ENCODE measurements around the gene ZNF516.
"Not testable (repeated sequence)": the region's sequence is repeated elsewhere in the genome, so short reads cannot be mapped to it uniquely, and the experiment has no call there.

ZNF516 gene

GRCh38 chr18:76475450-76476194, 19.4 kb downstream of the ZNF516 start:
- H3K27me3 ChIP-seq (ENCODE audit: control insufficient read depth in 1 of 2, insufficient read depth in 2 of 2, low read length in 2 of 2) = no peaks in the 10 kb centered on the region
- H3K27ac ChIP-seq (ENCODE audit: low read depth, low read length) = no peak overlapping the region
- no peaks in the 10 kb centered on the region for H3K9me3 ChIP-seq (ENCODE audit: low read length)
- H3K36me3 ChIP-seq (ENCODE audit: insufficient read depth, low read length) = peaks cover 5% of the 10 kb centered on the region
- peaks cover 32% of the 10 kb centered on the region for H3K4me1 ChIP-seq (ENCODE audit: insufficient read depth, low read length)
- peak overlapping the region; percentile 6 for H3K9ac ChIP-seq (ENCODE audit: low read length)
- H3K4me3 ChIP-seq (ENCODE audit: low read depth in 1 of 2, low read length in 2 of 2) = no peak overlapping the region

- Histone ChIP-seq H3K36me3 (ENCODE audit: insufficient read depth, low read length) (peaks cover 5% of the 10 kb centered on the region), H3K27ac (ENCODE audit: low read depth, low read length) (no peak overlapping the region), H3K9me3 (ENCODE audit: low read length) (no peaks in the 10 kb centered on the region), H3K9ac (ENCODE audit: low read length) (no peak overlapping the region), H3K4me1 (ENCODE audit: insufficient read depth, low read length) (peaks cover 32% of the 10 kb centered on the region), H3K4me3 (ENCODE audit: low read depth in 1 of 2, low read length in 2 of 2) (no peak overlapping the region), H3K27me3 (ENCODE audit: control insufficient read depth in 1 of 2, insufficient read depth in 2 of 2, low read length in 2 of 2) (no peaks in the 10 kb centered on the region)
Observed at GRCh38 chr18:76474824-76475223, 20.2 kb downstream of the ZNF516 start.

- not testable (repeated sequence) for H3K9me3 ChIP-seq (ENCODE audit: low read length); H3K27ac ChIP-seq (ENCODE audit: low read depth, low read length); H3K4me3 ChIP-seq (ENCODE audit: low read depth in 1 of 2, low read length in 2 of 2); H3K9ac ChIP-seq (ENCODE audit: low read length); H3K27me3 ChIP-seq (ENCODE audit: control insufficient read depth in 1 of 2, insufficient read depth in 2 of 2, low read length in 2 of 2); H3K36me3 ChIP-seq (ENCODE audit: insufficient read depth, low read length)
- H3K4me1 ChIP-seq (ENCODE audit: insufficient read depth, low read length) = peaks cover 32% of the 10 kb centered on the region
Observed at GRCh38 chr18:76473521-76473920, 21.5 kb downstream of the ZNF516 start.

GRCh38 chr18:76472829-76473228, 22.2 kb downstream of the ZNF516 start:
- Histone ChIP-seq H3K9me3 (ENCODE audit: low read length) (no peaks in the 10 kb centered on the region), H3K4me1 (ENCODE audit: insufficient read depth, low read length) (peaks cover 32% of the 10 kb centered on the region), H3K27ac (ENCODE audit: low read depth, low read length) (no peak overlapping the region)

GRCh38 chr18:76471593-76471992, 23.4 kb downstream of the ZNF516 start:
- H3K9ac ChIP-seq (ENCODE audit: low read length) = no peak overlapping the region
- H3K27me3 ChIP-seq (ENCODE audit: control insufficient read depth in 1 of 2, insufficient read depth in 2 of 2, low read length in 2 of 2) = no peaks in the 10 kb centered on the region
- no peak overlapping the region for H3K4me3 ChIP-seq (ENCODE audit: low read depth in 1 of 2, low read length in 2 of 2)
- H3K27ac ChIP-seq (ENCODE audit: low read depth, low read length) = no peak overlapping the region
- H3K9me3 ChIP-seq (ENCODE audit: low read length) = no peaks in the 10 kb centered on the region
- peaks cover 22% of the 10 kb centered on the region for H3K4me1 ChIP-seq (ENCODE audit: insufficient read depth, low read length)
- peaks cover 5% of the 10 kb centered on the region for H3K36me3 ChIP-seq (ENCODE audit: insufficient read depth, low read length)

More at GRCh38 chr18:76472829-76473228, 22.2 kb downstream of the ZNF516 start:
- Histone ChIP-seq H3K9ac (ENCODE audit: low read length) (no peak overlapping the region), H3K4me3 (ENCODE audit: low read depth in 1 of 2, low read length in 2 of 2) (no peak overlapping the region), H3K36me3 (ENCODE audit: insufficient read depth, low read length) (peaks cover 5% of the 10 kb centered on the region), H3K27me3 (ENCODE audit: control insufficient read depth in 1 of 2, insufficient read depth in 2 of 2, low read length in 2 of 2) (no peaks in the 10 kb centered on the region)

GRCh38 chr18:76468345-76469304, 26.4 kb downstream of the ZNF516 start:
- Histone ChIP-seq H3K4me1 (ENCODE audit: insufficient read depth, low read length) (no peaks in the 10 kb centered on the region), H3K27me3 (ENCODE audit: control insufficient read depth in 1 of 2, insufficient read depth in 2 of 2, low read length in 2 of 2) (no peaks in the 10 kb centered on the region), H3K36me3 (ENCODE audit: insufficient read depth, low read length) (peaks cover 5% of the 10 kb centered on the region), H3K27ac (ENCODE audit: low read depth, low read length) (no peak overlapping the region), H3K9ac (ENCODE audit: low read length) (no peak overlapping the region), H3K4me3 (ENCODE audit: low read depth in 1 of 2, low read length in 2 of 2) (no peak overlapping the region), H3K9me3 (ENCODE audit: low read length) (no peaks in the 10 kb centered on the region)

- no peak overlapping the region for H3K4me3 ChIP-seq (ENCODE audit: low read depth in 1 of 2, low read length in 2 of 2)
- no peaks in the 10 kb centered on the region for H3K4me1 ChIP-seq (ENCODE audit: insufficient read depth, low read length)
- no peak overlapping the region for H3K27ac ChIP-seq (ENCODE audit: low read depth, low read length)
- H3K27me3 ChIP-seq (ENCODE audit: control insufficient read depth in 1 of 2, insufficient read depth in 2 of 2, low read length in 2 of 2) = no peaks in the 10 kb centered on the region
- no peak overlapping the region for H3K9ac ChIP-seq (ENCODE audit: low read length)
- H3K36me3 ChIP-seq (ENCODE audit: insufficient read depth, low read length) = peaks cover 5% of the 10 kb centered on the region
- no peaks in the 10 kb centered on the region for H3K9me3 ChIP-seq (ENCODE audit: low read length)
Observed at GRCh38 chr18:76467371-76468190, 27.5 kb downstream of the ZNF516 start.

- H3K36me3 ChIP-seq (ENCODE audit: insufficient read depth, low read length) = peaks cover 4% of the 10 kb centered on the region
- H3K9me3 ChIP-seq (ENCODE audit: low read length) = no peaks in the 10 kb centered on the region
- H3K27me3 ChIP-seq (ENCODE audit: control insufficient read depth in 1 of 2, insufficient read depth in 2 of 2, low read length in 2 of 2) = no peaks in the 10 kb centered on the region
- H3K9ac ChIP-seq (ENCODE audit: low read length) = no peak overlapping the region
- no peak overlapping the region for H3K4me3 ChIP-seq (ENCODE audit: low read depth in 1 of 2, low read length in 2 of 2)
- H3K27ac ChIP-seq (ENCODE audit: low read depth, low read length) = no peak overlapping the region
- H3K4me1 ChIP-seq (ENCODE audit: insufficient read depth, low read length) = no peaks in the 10 kb centered on the region
Observed at GRCh38 chr18:76466410-76466991, 28.5 kb downstream of the ZNF516 start.

- Histone ChIP-seq H3K27ac (ENCODE audit: low read depth, low read length) (no peak overlapping the region), H3K36me3 (ENCODE audit: insufficient read depth, low read length) (peaks cover 4% of the 10 kb centered on the region), H3K4me1 (ENCODE audit: insufficient read depth, low read length) (no peaks in the 10 kb centered on the region), H3K9me3 (ENCODE audit: low read length) (no peaks in the 10 kb centered on the region), H3K27me3 (ENCODE audit: control insufficient read depth in 1 of 2, insufficient read depth in 2 of 2, low read length in 2 of 2) (no peaks in the 10 kb centered on the region), H3K9ac (ENCODE audit: low read length) (no peak overlapping the region), H3K4me3 (ENCODE audit: low read depth in 1 of 2, low read length in 2 of 2) (no peak overlapping the region)
Observed at GRCh38 chr18:76465630-76466409, 29.2 kb downstream of the ZNF516 start.
